HAP-1 (cell line): ENCODE measurements around the gene DOCK6.

ENCODE experiments used
- DNase-seq, 2 experiments: peaks; one replicate each; pipeline ENCODE4 v3.0.0-alpha.2; 2016 to 2020; ENCODE audit warnings: low spot score in 2 of 2
- H3K27me3 ChIP-seq: fragments of 250-450 bp; sonication (Bioruptor Pico); 2 replicates; pipeline ENCODE4 v1.5.1; 2020; ENCODE audit warnings: low read depth, mild to moderate bottlenecking, moderate library complexity
- H3K36me3 ChIP-seq: fragments of 250-450 bp; sonication (Bioruptor Pico); replicated peaks from 2 replicates; pipeline ENCODE4 v1.5.1; 2020; ENCODE audit warnings: mild to moderate bottlenecking
- H3K4me1 ChIP-seq: fragments of 250-450 bp; sonication (Bioruptor Pico); 2 replicates; pipeline ENCODE4 v1.5.1; 2020; ENCODE audit warnings: mild to moderate bottlenecking
- H3K4me3 ChIP-seq: fragments of 250-450 bp; sonication (Bioruptor Pico); 2 replicates; pipeline ENCODE4 v1.5.1; 2020; ENCODE audit warnings: mild to moderate bottlenecking, moderate library complexity
- H3K9me3 ChIP-seq: fragments of 250-450 bp; sonication (Bioruptor Pico); 2 replicates; pipeline ENCODE4 v1.5.1; 2020; ENCODE audit warnings: mild to moderate bottlenecking, moderate library complexity
- in situ Hi-C: fragments of 300-500 bp; cut with MboI; formaldehyde crosslinking; loops from 3 replicates; pipeline ENCODE4 v1.14.3; 2020; ENCODE audit warnings: low sequenced_read_pairs, inconsistent platforms, mixed read lengths

Gene DOCK6

GRCh38 chr19:11261971-11262839 is at the start of gene DOCK6:
Gene DOCK6, minus strand, starts transcription at chr19:11262524. Its CDS starts 84 bp downstream, at chr19:11262440.
- Histone ChIP-seq H3K27me3 (no peaks in the 10 kb centered on the region), H3K36me3 (no peaks in the 10 kb centered on the region), H3K9me3 (no peaks in the 10 kb centered on the region), H3K4me1 (no peaks in the 10 kb centered on the region; the same call in 1 of the 2 replicates), H3K4me3 (peak within 1 kb of the TSS; percentile 52)
- DNase-seq = peak in 1 of 2 experiments; percentile 60
- in situ Hi-C loops = no loop called here

GRCh38 chr19:11306337-11306736 is 44.0 kb upstream of the DOCK6 start:
- in situ Hi-C loops = no loop called here
- Histone ChIP-seq H3K4me1 (no peaks in the 10 kb centered on the region; the same call in 1 of the 2 replicates), H3K27me3 (no peaks in the 10 kb centered on the region), H3K4me3 (no peak overlapping the region), H3K36me3 (no peaks in the 10 kb centered on the region), H3K9me3 (no peaks in the 10 kb centered on the region)
- DNase-seq = no peak

GRCh38 chr19:11304936-11305335 is 42.6 kb upstream of the DOCK6 start:
- Histone ChIP-seq H3K9me3 (no peaks in the 10 kb centered on the region), H3K4me3 (no peak overlapping the region), H3K4me1 (no peaks in the 10 kb centered on the region; the same call in 1 of the 2 replicates), H3K27me3 (no peaks in the 10 kb centered on the region), H3K36me3 (no peaks in the 10 kb centered on the region)
- in situ Hi-C loops = no loop called here
- DNase-seq = no peak

GRCh38 chr19:11300811-11301120 is 38.4 kb upstream of the DOCK6 start:
- H3K9me3 ChIP-seq = no peaks in the 10 kb centered on the region
- in situ Hi-C loops = no loop called here
- H3K4me3 ChIP-seq = no peak overlapping the region
- H3K4me1 ChIP-seq = peaks cover 4% of the 10 kb centered on the region; the same call in 1 of the 2 replicates
- no peaks in the 10 kb centered on the region for H3K36me3 ChIP-seq
- no peaks in the 10 kb centered on the region for H3K27me3 ChIP-seq
- no peak for DNase-seq

- in situ Hi-C loops = loop anchor here (10.0 kb wide), 1 partner anchor 185 kb away; the partner anchor contains the start of gene ELAVL3
- Histone ChIP-seq H3K27me3 (no peaks in the 10 kb centered on the region), H3K4me1 (peaks cover 4% of the 10 kb centered on the region; the same call in 1 of the 2 replicates), H3K36me3 (no peaks in the 10 kb centered on the region), H3K4me3 (no peak overlapping the region), H3K9me3 (no peaks in the 10 kb centered on the region)
- DNase-seq = no peak
Observed at GRCh38 chr19:11299946-11300810, 37.9 kb upstream of the DOCK6 start.

- Histone ChIP-seq H3K9me3 (no peaks in the 10 kb centered on the region), H3K4me3 (no peak overlapping the region), H3K36me3 (no peaks in the 10 kb centered on the region), H3K27me3 (no peaks in the 10 kb centered on the region), H3K4me1 (peaks cover 7% of the 10 kb centered on the region; the same call in 1 of the 2 replicates)
- DNase-seq = no peak
- in situ Hi-C loops = loop anchor here (10.0 kb wide), 1 partner anchor 189 kb away; the partner anchor contains the start of gene ELAVL3
Observed at GRCh38 chr19:11296264-11296663, 33.9 kb upstream of the DOCK6 start.

- H3K27me3 ChIP-seq = no peaks in the 10 kb centered on the region
- no peak within 1 kb of the TSS for H3K4me3 ChIP-seq
- no peaks in the 10 kb centered on the region for H3K9me3 ChIP-seq
- no peak for DNase-seq
- H3K36me3 ChIP-seq = no peaks in the 10 kb centered on the region
- peaks cover 7% of the 10 kb centered on the region; the same call in 1 of the 2 replicates for H3K4me1 ChIP-seq
- in situ Hi-C loops = loop anchor here (10.0 kb wide), 1 partner anchor 189 kb away; the partner anchor contains the start of gene ELAVL3
Observed at GRCh38 chr19:11295665-11296245, 33.4 kb upstream of the DOCK6 start, which contains the start of gene TSPAN16. Gene TSPAN16, plus strand, starts transcription at chr19:11296160. Its CDS starts 138 bp downstream, at chr19:11296298.

- DNase-seq = no peak
- peaks cover 7% of the 10 kb centered on the region; the same call in 1 of the 2 replicates for H3K4me1 ChIP-seq
- in situ Hi-C loops = loop anchor here (10.0 kb wide), 1 partner anchor 190 kb away; the partner anchor contains the start of gene ELAVL3
- no peaks in the 10 kb centered on the region for H3K36me3 ChIP-seq
- no peaks in the 10 kb centered on the region for H3K9me3 ChIP-seq
- no peak overlapping the region for H3K4me3 ChIP-seq
- no peaks in the 10 kb centered on the region for H3K27me3 ChIP-seq
Observed at GRCh38 chr19:11295180-11295579, 32.9 kb upstream of the DOCK6 start.

- peak overlapping the region; percentile 14 for H3K4me3 ChIP-seq
Observed at GRCh38 chr19:11293433-11294389, 31.4 kb upstream of the DOCK6 start.

GRCh38 chr19:11291991-11292390 is 29.7 kb upstream of the DOCK6 start:
- DNase-seq = no peak
- no peaks in the 10 kb centered on the region for H3K9me3 ChIP-seq
- in situ Hi-C loops = loop anchor here (10.0 kb wide), 1 partner anchor 193 kb away; the partner anchor contains the start of gene ELAVL3
- H3K27me3 ChIP-seq = no peaks in the 10 kb centered on the region
- no peaks in the 10 kb centered on the region for H3K36me3 ChIP-seq
- no peak overlapping the region for H3K4me3 ChIP-seq
- 0 out of 2 replicates have a peak, but pooled peaks cover 3% of the 10 kb centered on the region for H3K4me1 ChIP-seq

More at GRCh38 chr19:11293433-11294389, 31.4 kb upstream of the DOCK6 start:
- H3K36me3 ChIP-seq = no peaks in the 10 kb centered on the region
- H3K27me3 ChIP-seq = no peaks in the 10 kb centered on the region
- in situ Hi-C loops = loop anchor here (10.0 kb wide), 1 partner anchor 191 kb away; the partner anchor contains the start of gene ELAVL3
- peak; percentile 93 to 97 for DNase-seq
- no peaks in the 10 kb centered on the region for H3K9me3 ChIP-seq
- H3K4me1 ChIP-seq = peaks cover 4% of the 10 kb centered on the region; the same call in 1 of the 2 replicates

GRCh38 chr19:11291415-11291814 is 29.1 kb upstream of the DOCK6 start:
- H3K4me3 ChIP-seq = no peak overlapping the region
- no peaks in the 10 kb centered on the region for H3K27me3 ChIP-seq
- no peak for DNase-seq
- H3K36me3 ChIP-seq = no peaks in the 10 kb centered on the region
- in situ Hi-C loops = loop anchor here (10.0 kb wide), 1 partner anchor 193 kb away; the partner anchor contains the start of gene ELAVL3
- no peaks in the 10 kb centered on the region for H3K9me3 ChIP-seq
- 0 out of 2 replicates have a peak, but pooled peaks cover 3% of the 10 kb centered on the region for H3K4me1 ChIP-seq

GRCh38 chr19:11290256-11290655 is 27.9 kb upstream of the DOCK6 start:
- in situ Hi-C loops = loop anchor here (10.0 kb wide), 1 partner anchor 195 kb away; the partner anchor contains the start of gene ELAVL3
- Histone ChIP-seq H3K9me3 (no peaks in the 10 kb centered on the region), H3K4me3 (no peak overlapping the region), H3K4me1 (0 out of 2 replicates have a peak, but pooled peaks cover 3% of the 10 kb centered on the region), H3K27me3 (no peaks in the 10 kb centered on the region), H3K36me3 (no peaks in the 10 kb centered on the region)
- no peak for DNase-seq
